PC-9 (cell line): Measurements from ENCODE around the gene NYAP2. TPM values are rescaled to one million over a fixed set of nuclear protein-coding genes. Genes with fewer than 3 reads are reported as not detected.

Experiments
- BruUV-seq: library from RNA; stranded (reverse); fragments of 400-500 nt; replicated peaks from 2 replicates; lab custom pipeline; 2021; lab: Mats Ljungman, UMichigan
- CTCF ChIA-PET: fragments of 300-600 bp; sonication (Branson Sonifier 250); formaldehyde crosslinking; loops from one replicate; lab custom pipeline; 2022; ENCODE audit warnings: antibody characterized with exemption; lab: Charles Lee
- POLR2A ChIA-PET: fragments of 300-600 bp; sonication (Branson Sonifier 250); formaldehyde crosslinking; loops from one replicate; lab custom pipeline; 2022; ENCODE audit warnings: antibody characterized with exemption; ENCODE audit not compliant: unreplicated experiment; lab: Charles Lee
- DNase-seq, 2 experiments: peaks; one replicate each; pipeline versions ENCODE4 v3.0.0 to v3.0.0-alpha.2; 2015 to 2022; ENCODE audit warnings: mixed read lengths in 1 of 2
- H2AFZ ChIP-seq: fragments of 200-600 bp; sonication (generic); 2 replicates; pipeline ENCODE4 v1.8.1; 2017; ENCODE audit warnings: antibody characterized with exemption
- H3F3A ChIP-seq: fragments of 200-600 bp; sonication (generic); 2 replicates; pipeline ENCODE4 v1.8.1; 2017; ENCODE audit warnings: antibody characterized with exemption, mild to moderate bottlenecking, low read depth; ENCODE audit not compliant: insufficient read depth
- H3K27ac ChIP-seq: fragments of 200-600 bp; sonication (generic); 2 replicates; pipeline ENCODE4 v1.6.1; 2016; ENCODE audit warnings: mixed run types
- H3K27me3 ChIP-seq: fragments of 200-600 bp; sonication (generic); 2 replicates; pipeline ENCODE4 v1.6.1; 2016; ENCODE audit warnings: low read depth, mixed run types; ENCODE audit not compliant: insufficient read depth
- H3K36me3 ChIP-seq: fragments of 200-600 bp; sonication (generic); 2 replicates; pipeline ENCODE4 v1.6.1; 2016; ENCODE audit warnings: low read depth, mixed run types
- H3K4me1 ChIP-seq: fragments of 200-600 bp; sonication (generic); replicated peaks from 2 replicates; pipeline ENCODE4 v1.6.1; 2016; ENCODE audit warnings: mixed run types; ENCODE audit not compliant: insufficient read depth
- H3K4me2 ChIP-seq: fragments of 200-600 bp; sonication (generic); 2 replicates; pipeline ENCODE4 v1.6.1; 2017; ENCODE audit warnings: mixed run types
- H3K4me3 ChIP-seq: fragments of 200-600 bp; sonication (generic); 2 replicates; pipeline ENCODE4 v1.6.1; 2016; ENCODE audit warnings: mixed run types
- H3K79me2 ChIP-seq: fragments of 200-600 bp; sonication (generic); 2 replicates; pipeline ENCODE4 v1.6.1; 2017; ENCODE audit warnings: low read depth, mixed run types
- H3K9me2 ChIP-seq: fragments of 200-600 bp; sonication (generic); 2 replicates; pipeline ENCODE4 v1.8.1; 2017; ENCODE audit warnings: mild to moderate bottlenecking; ENCODE audit not compliant: insufficient read depth
- H3K9me3 ChIP-seq: fragments of 200-600 bp; sonication (generic); 2 replicates; pipeline ENCODE4 v1.8.1; 2016; ENCODE audit warnings: low read depth; ENCODE audit not compliant: insufficient read depth
- H4K20me1 ChIP-seq: fragments of 200-600 bp; sonication (generic); 2 replicates; pipeline ENCODE4 v1.8.1; 2017; ENCODE audit not compliant: insufficient read depth
- EZH2 ChIP-seq: fragments of 200-600 bp; sonication (generic); IDR thresholded peaks from 2 replicates; pipeline ENCODE4 v1.8.0; 2017; ENCODE audit warnings: antibody characterized with exemption, low read depth
- intact Hi-C: fragments of 100-400 bp; cut with micrococcal nuclease; formaldehyde crosslinking; loops from one replicate; pipeline ENCODE4 v1.10.0; 2022; ENCODE audit not compliant: unreplicated experiment
- total RNA-seq: library from RNA; stranded (reverse); gene quantifications from 2 replicates; pipeline ENCODE4 v1.2.3, GENCODE V29; 2021
- TF ChIP-seq, protein P1 (sequence below): fragments of 200-600 bp; sonication (generic); conservative IDR thresholded peaks from 2 replicates; pipeline ENCODE4 v1.6.1; 2017; ENCODE audit warnings: mixed run types, antibody characterized with exemption, mild to moderate bottlenecking, moderate library complexity

The NYAP2 gene
- total RNA-seq, 1 experiment from 2014 or later = 0.65 TPM

DNA sequence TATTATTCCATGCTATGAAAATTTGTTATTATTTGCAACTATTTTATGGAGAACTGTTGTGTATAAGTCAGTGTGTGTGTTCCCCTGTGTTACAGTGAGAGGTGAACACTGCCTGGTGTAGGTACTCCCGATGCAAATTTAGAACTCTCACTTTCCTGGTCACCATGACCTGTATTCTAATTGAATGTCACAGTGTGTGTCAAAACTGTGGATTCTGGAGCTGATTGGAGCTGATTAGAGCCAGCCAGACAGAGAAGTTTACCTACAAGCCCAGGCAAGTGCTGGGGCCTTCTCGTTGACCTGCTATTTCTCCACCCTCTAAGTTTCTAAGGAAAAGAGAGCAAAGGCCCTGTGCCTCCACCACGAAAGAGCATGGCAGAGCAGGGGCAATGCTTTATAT is 216.0 kb downstream of the NYAP2 start:
- TF ChIP-seq, protein P1, sequence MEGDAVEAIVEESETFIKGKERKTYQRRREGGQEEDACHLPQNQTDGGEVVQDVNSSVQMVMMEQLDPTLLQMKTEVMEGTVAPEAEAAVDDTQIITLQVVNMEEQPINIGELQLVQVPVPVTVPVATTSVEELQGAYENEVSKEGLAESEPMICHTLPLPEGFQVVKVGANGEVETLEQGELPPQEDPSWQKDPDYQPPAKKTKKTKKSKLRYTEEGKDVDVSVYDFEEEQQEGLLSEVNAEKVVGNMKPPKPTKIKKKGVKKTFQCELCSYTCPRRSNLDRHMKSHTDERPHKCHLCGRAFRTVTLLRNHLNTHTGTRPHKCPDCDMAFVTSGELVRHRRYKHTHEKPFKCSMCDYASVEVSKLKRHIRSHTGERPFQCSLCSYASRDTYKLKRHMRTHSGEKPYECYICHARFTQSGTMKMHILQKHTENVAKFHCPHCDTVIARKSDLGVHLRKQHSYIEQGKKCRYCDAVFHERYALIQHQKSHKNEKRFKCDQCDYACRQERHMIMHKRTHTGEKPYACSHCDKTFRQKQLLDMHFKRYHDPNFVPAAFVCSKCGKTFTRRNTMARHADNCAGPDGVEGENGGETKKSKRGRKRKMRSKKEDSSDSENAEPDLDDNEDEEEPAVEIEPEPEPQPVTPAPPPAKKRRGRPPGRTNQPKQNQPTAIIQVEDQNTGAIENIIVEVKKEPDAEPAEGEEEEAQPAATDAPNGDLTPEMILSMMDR = no peak
- TF ChIP-seq EZH2 = no peak
- no peaks in the 10 kb centered on the region for H3F3A ChIP-seq
- no peaks in the 10 kb centered on the region for H3K27me3 ChIP-seq
- no peaks in the 10 kb centered on the region for H3K36me3 ChIP-seq
- H3K4me2 ChIP-seq = no peak overlapping the region
- H4K20me1 ChIP-seq = no peaks in the 10 kb centered on the region
- CTCF ChIA-PET = interaction anchor here (0.6 kb wide), 1 partner anchor 44 kb away, joined by 6 read pairs; no protein-coding TSS in a partner anchor
- H3K9me2 ChIP-seq = no peaks in the 10 kb centered on the region; the same call in 1 of the 2 replicates
- no peaks in the 10 kb centered on the region for H3K79me2 ChIP-seq
- H3K4me1 ChIP-seq = no peaks in the 10 kb centered on the region
- no peak overlapping the region for H2AFZ ChIP-seq
- H3K27ac ChIP-seq = no peak overlapping the region
- no peaks in the 10 kb centered on the region for H3K9me3 ChIP-seq
- H3K4me3 ChIP-seq = no peak overlapping the region
- POLR2A ChIA-PET = no interaction called here
- intact Hi-C loops = no loop called here
- no peak for DNase-seq
- BruUV-seq = no TSS peak

DNA sequence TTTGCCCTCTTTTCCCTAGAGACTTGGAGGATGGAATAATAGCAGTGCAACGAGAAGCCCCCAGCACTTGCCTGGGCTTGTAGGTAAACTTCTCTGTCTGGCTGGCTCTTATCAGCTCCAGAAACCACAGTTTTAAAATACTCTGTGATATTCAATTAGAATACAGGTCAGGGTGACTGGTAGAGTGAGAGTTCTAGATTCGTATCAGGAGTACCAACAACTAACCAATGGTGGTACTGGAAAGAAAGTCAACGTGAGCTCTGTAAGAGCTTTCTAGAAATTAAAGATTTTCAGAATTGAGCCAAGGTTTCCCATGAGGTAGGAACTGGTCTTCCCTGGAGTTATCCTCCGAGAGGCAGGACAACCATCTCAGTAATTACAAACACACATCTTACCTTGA is 216.9 kb downstream of the NYAP2 start:
- Histone ChIP-seq H3K4me2 (no peak overlapping the region), H4K20me1 (no peaks in the 10 kb centered on the region), H2AFZ (no peak overlapping the region), H3K27me3 (no peaks in the 10 kb centered on the region), H3K27ac (no peak overlapping the region), H3K79me2 (no peaks in the 10 kb centered on the region), H3K9me3 (no peaks in the 10 kb centered on the region), H3K4me3 (no peak overlapping the region), H3K4me1 (no peaks in the 10 kb centered on the region), H3F3A (no peaks in the 10 kb centered on the region), H3K9me2 (no peaks in the 10 kb centered on the region; the same call in 1 of the 2 replicates), H3K36me3 (no peaks in the 10 kb centered on the region)
- TF ChIP-seq, protein P1 = no peak
- TF ChIP-seq EZH2 = no peak
- intact Hi-C loops = no loop called here
- ChIA-PET POLR2A (no interaction called here), CTCF (no interaction called here)
- BruUV-seq = no TSS peak
- no peak for DNase-seq

DNA sequence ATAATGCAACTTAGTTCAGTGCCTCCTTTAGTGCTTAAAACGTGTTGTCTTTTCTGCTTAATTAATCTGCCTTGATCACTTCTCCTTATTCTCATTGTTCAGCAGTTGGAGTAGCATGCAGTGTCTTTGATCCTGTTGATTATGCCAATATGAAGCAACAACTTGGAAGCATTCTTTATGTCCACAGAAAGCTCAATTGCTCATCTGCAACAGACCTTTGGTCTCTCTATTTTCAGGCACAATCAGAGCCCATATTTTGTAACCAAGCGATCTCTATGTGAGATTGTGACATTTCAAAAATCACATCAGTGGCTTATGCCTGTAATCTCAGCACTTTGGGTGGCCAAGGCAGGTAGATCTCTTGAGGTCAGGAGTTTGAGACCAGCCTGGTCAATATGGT is 217.3 kb downstream of the NYAP2 start:
- no TSS peak for BruUV-seq
- ChIA-PET POLR2A (no interaction called here), CTCF (no interaction called here)
- H3K4me3 ChIP-seq = no peak overlapping the region
- intact Hi-C loops = no loop called here
- no peaks in the 10 kb centered on the region for H3K4me1 ChIP-seq
- H3K27me3 ChIP-seq = no peaks in the 10 kb centered on the region
- no peaks in the 10 kb centered on the region; the same call in 1 of the 2 replicates for H3K9me2 ChIP-seq
- TF ChIP-seq, protein P1 = no peak
- TF ChIP-seq EZH2 = no peak
- no peak overlapping the region for H3K27ac ChIP-seq
- no peak overlapping the region for H3K4me2 ChIP-seq
- H2AFZ ChIP-seq = no peak overlapping the region
- H3K79me2 ChIP-seq = no peaks in the 10 kb centered on the region
- no peaks in the 10 kb centered on the region for H3F3A ChIP-seq
- no peaks in the 10 kb centered on the region for H3K36me3 ChIP-seq
- DNase-seq = no peak
- no peaks in the 10 kb centered on the region for H3K9me3 ChIP-seq
- no peaks in the 10 kb centered on the region for H4K20me1 ChIP-seq
